HepG2 (cell line): ENCODE results near the gene PPP1CB. TPM values are rescaled to one million over a fixed set of nuclear protein-coding genes. Genes with fewer than 3 reads are reported as not detected.

Experiments
- BCL6 ChIP-seq: IDR thresholded peaks from 2 replicates; pipeline ENCODE4 v1.6.1; 2016; ENCODE audit warnings: missing genetic modification reagents, missing compliant biosample characterization
- HBP1 ChIP-seq: IDR thresholded peaks from 2 replicates; pipeline ENCODE4 v1.6.1; 2016; ENCODE audit warnings: low read depth, control low read depth
- TBX3 ChIP-seq: fragments of 450-650 bp; IDR thresholded peaks from 2 replicates; pipeline ENCODE4 v1.6.1; 2017; ENCODE audit warnings: antibody characterized with exemption, mild to moderate bottlenecking, inconsistent platforms, borderline replicate concordance
- THAP8 ChIP-seq: sonication (generic); formaldehyde crosslinking; IDR thresholded peaks from 2 replicates; pipeline ENCODE4 v1.5.1; 2020; ENCODE audit warnings: missing genetic modification reagents, mild to moderate bottlenecking, borderline replicate concordance
- ZFP1 ChIP-seq: IDR thresholded peaks from 2 replicates; pipeline ENCODE4 v1.6.1; 2016
- ZNF530 ChIP-seq: sonication (generic); formaldehyde crosslinking; IDR thresholded peaks from 2 replicates; pipeline ENCODE4 v1.5.0; 2020; ENCODE audit warnings: low read depth, mild to moderate bottlenecking, missing genetic modification reagents
- ZNF768 ChIP-seq: sonication (generic); formaldehyde crosslinking; IDR thresholded peaks from 2 replicates; pipeline ENCODE4 v1.4.0; 2020; ENCODE audit warnings: missing genetic modification reagents
- ZNF770 ChIP-seq: sonication (generic); formaldehyde crosslinking; IDR thresholded peaks from 2 replicates; pipeline ENCODE4 v1.5.0; 2020; ENCODE audit warnings: mild to moderate bottlenecking, missing genetic modification reagents
- ZNF782 ChIP-seq: sonication (generic); formaldehyde crosslinking; IDR thresholded peaks from 2 replicates; pipeline ENCODE4 v1.4.0; 2020; ENCODE audit warnings: missing genetic modification reagents, mild to moderate bottlenecking, borderline replicate concordance
- ZNF788 ChIP-seq: sonication (generic); formaldehyde crosslinking; IDR thresholded peaks from 2 replicates; pipeline ENCODE4 v1.5.0; 2020; ENCODE audit warnings: mild to moderate bottlenecking, missing genetic modification reagents, borderline replicate concordance
- polyA plus RNA-seq, 8 experiments: library from polyadenylated mRNA; depleted of rRNA in 3 of 8; stranded (reverse) in 7 of 8; unstranded in 1 of 8; fragments of >200 nt; fragmentation: Illumina TruSeq in 4 of 8; extraction: Trizol in 4 of 8; gene quantifications; 2 replicates each; pipeline versions ENCODE4 v1.2.1 to v1.2.3, GENCODE V29; 2011 to 2016; ENCODE audit warnings: low read depth in 4 of 8, missing spikeins in 1 of 8, mixed read lengths in 1 of 8; ENCODE audit not compliant: insufficient read depth in 1 of 8
- total RNA-seq, 5 experiments: library from RNA; depleted of rRNA; stranded (reverse); fragments of >200 nt; fragmentation: Illumina TruSeq; extraction: Trizol; gene quantifications; 2 replicates each; pipeline ENCODE4 v1.2.3, GENCODE V29; 2016; ENCODE audit warnings: low read depth in 1 of 5
- TF ChIP-seq, protein P1 (sequence below): sonication (generic); formaldehyde crosslinking; IDR thresholded peaks from 2 replicates; pipeline ENCODE4 v1.4.0; 2020; ENCODE audit warnings: missing genetic modification reagents
- TF ChIP-seq, protein P2 (sequence below): sonication (generic); formaldehyde crosslinking; IDR thresholded peaks from 2 replicates; pipeline ENCODE4 v1.4.0; 2020; ENCODE audit warnings: mild to moderate bottlenecking, missing genetic modification reagents
- TF ChIP-seq, protein P3 (sequence below): sonication (generic); formaldehyde crosslinking; IDR thresholded peaks from 2 replicates; pipeline ENCODE4 v1.5.0; 2020; ENCODE audit warnings: missing genetic modification reagents
- TF ChIP-seq, protein P4 (sequence below): sonication (generic); formaldehyde crosslinking; IDR thresholded peaks from 2 replicates; pipeline ENCODE4 v1.4.0; 2020; ENCODE audit warnings: low read depth, mild to moderate bottlenecking, missing genetic modification reagents
- TF ChIP-seq, protein P5 (sequence below): sonication (generic); formaldehyde crosslinking; IDR thresholded peaks from 2 replicates; pipeline ENCODE4 v1.5.0; 2020; ENCODE audit warnings: mild to moderate bottlenecking, missing genetic modification reagents
- TF ChIP-seq, protein P6 (sequence below): sonication (generic); formaldehyde crosslinking; IDR thresholded peaks from 2 replicates; pipeline ENCODE4 v1.5.0; 2020; ENCODE audit warnings: missing genetic modification reagents

Gene PPP1CB
- total and polyA plus RNA-seq, 2 of the 13 experiments (the other 11 are each of a cell fraction or from before 2014, with no cell fraction given): 46.9 to 109 TPM

GRCh38 chr2:28702415-28702861, 49.2 kb upstream of the PPP1CB start (continued):
- TF ChIP-seq THAP8 (CRISPR knock-in tag) (no peak), ZNF768 (CRISPR knock-in tag) (no peak), HBP1 (CRISPR knock-in tag) (0 out of 2 replicates have a peak, but pooled peaks have one; percentile 61), ZNF782 (CRISPR knock-in tag) (no peak), ZNF770 (CRISPR knock-in tag) (no peak), TBX3 (no peak), ZNF530 (CRISPR knock-in tag) (no peak), BCL6 (CRISPR knock-in tag) (peak; percentile 65), ZNF788 (CRISPR knock-in tag) (no peak), ZFP1 (CRISPR knock-in tag) (no peak)
- TF ChIP-seq, protein P1, sequence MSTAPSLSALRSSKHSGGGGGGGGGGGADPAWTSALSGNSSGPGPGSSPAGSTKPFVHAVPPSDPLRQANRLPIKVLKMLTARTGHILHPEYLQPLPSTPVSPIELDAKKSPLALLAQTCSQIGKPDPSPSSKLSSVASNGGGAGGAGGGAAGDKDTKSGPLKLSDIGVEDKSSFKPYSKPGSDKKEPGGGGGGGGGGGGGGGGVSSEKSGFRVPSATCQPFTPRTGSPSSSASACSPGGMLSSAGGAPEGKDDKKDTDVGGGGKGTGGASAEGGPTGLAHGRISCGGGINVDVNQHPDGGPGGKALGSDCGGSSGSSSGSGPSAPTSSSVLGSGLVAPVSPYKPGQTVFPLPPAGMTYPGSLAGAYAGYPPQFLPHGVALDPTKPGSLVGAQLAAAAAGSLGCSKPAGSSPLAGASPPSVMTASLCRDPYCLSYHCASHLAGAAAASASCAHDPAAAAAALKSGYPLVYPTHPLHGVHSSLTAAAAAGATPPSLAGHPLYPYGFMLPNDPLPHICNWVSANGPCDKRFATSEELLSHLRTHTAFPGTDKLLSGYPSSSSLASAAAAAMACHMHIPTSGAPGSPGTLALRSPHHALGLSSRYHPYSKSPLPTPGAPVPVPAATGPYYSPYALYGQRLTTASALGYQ (CRISPR knock-in tag): no peak
- TF ChIP-seq, protein P2, sequence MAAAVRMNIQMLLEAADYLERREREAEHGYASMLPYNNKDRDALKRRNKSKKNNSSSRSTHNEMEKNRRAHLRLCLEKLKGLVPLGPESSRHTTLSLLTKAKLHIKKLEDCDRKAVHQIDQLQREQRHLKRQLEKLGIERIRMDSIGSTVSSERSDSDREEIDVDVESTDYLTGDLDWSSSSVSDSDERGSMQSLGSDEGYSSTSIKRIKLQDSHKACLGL (CRISPR knock-in tag): no peak
- TF ChIP-seq, protein P3, sequence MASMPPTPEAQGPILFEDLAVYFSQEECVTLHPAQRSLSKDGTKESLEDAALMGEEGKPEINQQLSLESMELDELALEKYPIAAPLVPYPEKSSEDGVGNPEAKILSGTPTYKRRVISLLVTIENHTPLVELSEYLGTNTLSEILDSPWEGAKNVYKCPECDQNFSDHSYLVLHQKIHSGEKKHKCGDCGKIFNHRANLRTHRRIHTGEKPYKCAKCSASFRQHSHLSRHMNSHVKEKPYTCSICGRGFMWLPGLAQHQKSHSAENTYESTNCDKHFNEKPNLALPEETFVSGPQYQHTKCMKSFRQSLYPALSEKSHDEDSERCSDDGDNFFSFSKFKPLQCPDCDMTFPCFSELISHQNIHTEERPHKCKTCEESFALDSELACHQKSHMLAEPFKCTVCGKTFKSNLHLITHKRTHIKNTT (CRISPR knock-in tag): no peak
- TF ChIP-seq, protein P4, sequence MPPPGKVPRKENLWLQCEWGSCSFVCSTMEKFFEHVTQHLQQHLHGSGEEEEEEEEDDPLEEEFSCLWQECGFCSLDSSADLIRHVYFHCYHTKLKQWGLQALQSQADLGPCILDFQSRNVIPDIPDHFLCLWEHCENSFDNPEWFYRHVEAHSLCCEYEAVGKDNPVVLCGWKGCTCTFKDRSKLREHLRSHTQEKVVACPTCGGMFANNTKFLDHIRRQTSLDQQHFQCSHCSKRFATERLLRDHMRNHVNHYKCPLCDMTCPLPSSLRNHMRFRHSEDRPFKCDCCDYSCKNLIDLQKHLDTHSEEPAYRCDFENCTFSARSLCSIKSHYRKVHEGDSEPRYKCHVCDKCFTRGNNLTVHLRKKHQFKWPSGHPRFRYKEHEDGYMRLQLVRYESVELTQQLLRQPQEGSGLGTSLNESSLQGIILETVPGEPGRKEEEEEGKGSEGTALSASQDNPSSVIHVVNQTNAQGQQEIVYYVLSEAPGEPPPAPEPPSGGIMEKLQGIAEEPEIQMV (CRISPR knock-in tag): no peak
- TF ChIP-seq, protein P5, sequence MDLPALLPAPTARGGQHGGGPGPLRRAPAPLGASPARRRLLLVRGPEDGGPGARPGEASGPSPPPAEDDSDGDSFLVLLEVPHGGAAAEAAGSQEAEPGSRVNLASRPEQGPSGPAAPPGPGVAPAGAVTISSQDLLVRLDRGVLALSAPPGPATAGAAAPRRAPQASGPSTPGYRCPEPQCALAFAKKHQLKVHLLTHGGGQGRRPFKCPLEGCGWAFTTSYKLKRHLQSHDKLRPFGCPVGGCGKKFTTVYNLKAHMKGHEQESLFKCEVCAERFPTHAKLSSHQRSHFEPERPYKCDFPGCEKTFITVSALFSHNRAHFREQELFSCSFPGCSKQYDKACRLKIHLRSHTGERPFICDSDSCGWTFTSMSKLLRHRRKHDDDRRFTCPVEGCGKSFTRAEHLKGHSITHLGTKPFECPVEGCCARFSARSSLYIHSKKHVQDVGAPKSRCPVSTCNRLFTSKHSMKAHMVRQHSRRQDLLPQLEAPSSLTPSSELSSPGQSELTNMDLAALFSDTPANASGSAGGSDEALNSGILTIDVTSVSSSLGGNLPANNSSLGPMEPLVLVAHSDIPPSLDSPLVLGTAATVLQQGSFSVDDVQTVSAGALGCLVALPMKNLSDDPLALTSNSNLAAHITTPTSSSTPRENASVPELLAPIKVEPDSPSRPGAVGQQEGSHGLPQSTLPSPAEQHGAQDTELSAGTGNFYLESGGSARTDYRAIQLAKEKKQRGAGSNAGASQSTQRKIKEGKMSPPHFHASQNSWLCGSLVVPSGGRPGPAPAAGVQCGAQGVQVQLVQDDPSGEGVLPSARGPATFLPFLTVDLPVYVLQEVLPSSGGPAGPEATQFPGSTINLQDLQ (CRISPR knock-in tag): no peak
- TF ChIP-seq, protein P6, sequence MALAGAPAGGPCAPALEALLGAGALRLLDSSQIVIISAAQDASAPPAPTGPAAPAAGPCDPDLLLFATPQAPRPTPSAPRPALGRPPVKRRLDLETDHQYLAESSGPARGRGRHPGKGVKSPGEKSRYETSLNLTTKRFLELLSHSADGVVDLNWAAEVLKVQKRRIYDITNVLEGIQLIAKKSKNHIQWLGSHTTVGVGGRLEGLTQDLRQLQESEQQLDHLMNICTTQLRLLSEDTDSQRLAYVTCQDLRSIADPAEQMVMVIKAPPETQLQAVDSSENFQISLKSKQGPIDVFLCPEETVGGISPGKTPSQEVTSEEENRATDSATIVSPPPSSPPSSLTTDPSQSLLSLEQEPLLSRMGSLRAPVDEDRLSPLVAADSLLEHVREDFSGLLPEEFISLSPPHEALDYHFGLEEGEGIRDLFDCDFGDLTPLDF: no peak
